ENCODE data around the gene COA8.
"Not testable (repeated sequence)": the region's sequence is repeated elsewhere in the genome, so short reads cannot be mapped to it uniquely, and the experiment has no call there.

COA8 gene

GRCh38 chr14:103562429-103563225 lies at the start of gene COA8, which contains the start of gene BAG5:
COA8 (plus strand) TSS chr14:103562960; CDS start chr14:103563002, 42 bp downstream.
BAG5 (minus strand) TSS chr14:103562657; CDS start chr14:103561164, 1,493 bp downstream.
- DNase-seq (ENCODE audit: low spot score), result peak; percentile 87

GRCh38 chr14:103514596-103515421 lies 48.0 kb upstream of the COA8 start:
- DNase-seq (ENCODE audit: low spot score), result no peak

GRCh38 chr14:103516426-103517173 lies 46.2 kb upstream of the COA8 start:
- DNase-seq (ENCODE audit: low spot score), result no peak

GRCh38 chr14:103517174-103517566 lies 45.6 kb upstream of the COA8 start:
- no peak for DNase-seq (ENCODE audit: low spot score)

- no peak for DNase-seq (ENCODE audit: low spot score)
Observed at GRCh38 chr14:103517721-103518421, 44.9 kb upstream of the COA8 start.

GRCh38 chr14:103518422-103519042 lies 44.2 kb upstream of the COA8 start:
- peak; percentile 49 for DNase-seq (ENCODE audit: low spot score)

- DNase-seq (ENCODE audit: low spot score), result no peak
Observed at GRCh38 chr14:103519043-103519836, 43.5 kb upstream of the COA8 start.

- no peak for DNase-seq (ENCODE audit: low spot score)
Observed at GRCh38 chr14:103519837-103520212, 42.9 kb upstream of the COA8 start.

GRCh38 chr14:103520269-103520656 lies 42.5 kb upstream of the COA8 start:
- no peak for DNase-seq (ENCODE audit: low spot score)

GRCh38 chr14:103520657-103521437 lies 41.9 kb upstream of the COA8 start:
- peak; percentile 37 for DNase-seq (ENCODE audit: low spot score)

GRCh38 chr14:103521438-103521950 lies 41.3 kb upstream of the COA8 start:
- no peak for DNase-seq (ENCODE audit: low spot score)

- no peak for DNase-seq (ENCODE audit: low spot score)
Observed at GRCh38 chr14:103521951-103522563, 40.7 kb upstream of the COA8 start.

GRCh38 chr14:103522649-103523574 lies 39.8 kb upstream of the COA8 start, which contains the start of gene CKB:
CKB (minus strand) TSS chr14:103522830; CDS start chr14:103522493, 337 bp downstream.
- DNase-seq (ENCODE audit: low spot score), result no peak

- DNase-seq (ENCODE audit: low spot score), result no peak
Observed at GRCh38 chr14:103523575-103523954, 39.2 kb upstream of the COA8 start.

- no peak for DNase-seq (ENCODE audit: low spot score)
Observed at GRCh38 chr14:103524002-103524935, 38.5 kb upstream of the COA8 start.

GRCh38 chr14:103525430-103526246 lies 37.1 kb upstream of the COA8 start:
- DNase-seq (ENCODE audit: low spot score), result not testable (repeated sequence)
